Activated T-helper 2 cell treated with anti-CD3 and anti-CD28 coated beads, Interferon-gamma antibody, Interleukin-2, Interleukin-4, amounts not matched to agents 10 μg/mL and 5 μg/mL and 100 μg/mL, durations not matched to agents 14 hours and 24 hours and 36 hours (primary cell): ENCODE data around the gene PLEKHA3. TPM values are rescaled to one million over a fixed set of nuclear protein-coding genes. Genes with fewer than 3 reads are reported as not detected.

Experiments
- DNase-seq: peaks from one replicate; pipeline ENCODE4 v3.0.0; 2021; ENCODE audit warnings: low spot score
- H3K27ac Mint-ChIP-seq: one replicate; pipeline ENCODE4 v1.8.0; 2021; ENCODE audit warnings: mixed read lengths
- H3K27me3 Mint-ChIP-seq: one replicate; pipeline ENCODE4 v1.8.0; 2021; ENCODE audit warnings: low read depth, mixed read lengths
- H3K36me3 Mint-ChIP-seq: one replicate; pipeline ENCODE4 v1.8.0; 2021; ENCODE audit warnings: low read depth, mixed read lengths
- H3K4me1 Mint-ChIP-seq: one replicate; pipeline ENCODE4 v1.8.0; 2021; ENCODE audit warnings: low read depth, mixed read lengths
- H3K4me3 Mint-ChIP-seq: one replicate; pipeline ENCODE4 v1.8.0; 2021; ENCODE audit warnings: low read depth, mild to moderate bottlenecking, moderate library complexity, mixed read lengths
- H3K9me3 Mint-ChIP-seq: one replicate; pipeline ENCODE4 v1.8.0; 2021; ENCODE audit warnings: mixed read lengths
- intact Hi-C: fragments of 100-400 bp; cut with micrococcal nuclease; formaldehyde crosslinking; loops from one replicate; pipeline ENCODE4 v1.15.1; 2023
- total RNA-seq: library from RNA; stranded (reverse); gene quantifications from 2 replicates; pipeline ENCODE4 v1.2.3, GENCODE V29; 2022

Gene PLEKHA3
- total RNA-seq, 1 donor from 2014 or later: 28.7 TPM

DNA sequence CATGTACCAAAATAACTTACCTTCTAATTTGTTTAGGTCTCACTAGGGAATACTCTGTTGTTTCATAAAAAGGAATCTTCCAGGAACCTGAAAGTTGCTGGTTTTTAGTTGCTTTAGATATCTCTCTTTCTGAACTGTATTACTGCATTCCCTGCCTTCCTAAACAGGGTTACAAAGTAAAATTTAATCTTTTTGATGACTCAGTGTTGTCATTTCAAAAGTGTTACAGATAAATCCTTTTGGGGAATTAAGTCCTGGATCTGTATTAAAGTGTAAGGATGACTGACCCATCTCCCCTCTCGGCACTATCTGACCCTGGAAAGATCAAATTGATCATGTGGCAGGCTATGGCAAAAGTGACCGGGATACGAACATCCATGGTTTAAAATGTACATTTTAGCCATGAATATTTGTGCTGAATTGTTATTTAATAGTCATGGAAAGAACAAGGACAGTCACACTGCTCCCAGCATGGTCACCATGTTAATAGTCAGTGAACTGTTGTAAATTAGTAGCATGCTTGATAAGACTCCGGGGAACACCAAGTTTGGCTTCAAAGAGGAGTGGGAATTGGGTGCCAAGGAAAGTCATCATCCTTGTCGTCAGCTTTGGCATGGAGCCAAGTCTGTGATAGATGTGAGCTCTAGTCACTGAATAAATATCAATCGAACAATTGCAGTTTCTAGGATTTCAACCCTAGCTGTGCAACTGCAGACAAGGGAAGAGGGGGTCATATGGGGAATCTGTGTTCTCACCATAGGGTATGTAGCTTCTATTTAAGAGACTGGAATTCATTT, 4.2 kb downstream of the PLEKHA3 start:
- H3K36me3 Mint-ChIP-seq: peaks cover 39% of the 10 kb centered on the region
- no peak overlapping the region for H3K27ac Mint-ChIP-seq
- H3K27me3 Mint-ChIP-seq: no peaks in the 10 kb centered on the region
- no peaks in the 10 kb centered on the region for H3K9me3 Mint-ChIP-seq
- H3K4me3 Mint-ChIP-seq: no peak overlapping the region
- intact Hi-C loops: no loop called here
- peaks cover 44% of the 10 kb centered on the region for H3K4me1 Mint-ChIP-seq
- no peak for DNase-seq

DNA sequence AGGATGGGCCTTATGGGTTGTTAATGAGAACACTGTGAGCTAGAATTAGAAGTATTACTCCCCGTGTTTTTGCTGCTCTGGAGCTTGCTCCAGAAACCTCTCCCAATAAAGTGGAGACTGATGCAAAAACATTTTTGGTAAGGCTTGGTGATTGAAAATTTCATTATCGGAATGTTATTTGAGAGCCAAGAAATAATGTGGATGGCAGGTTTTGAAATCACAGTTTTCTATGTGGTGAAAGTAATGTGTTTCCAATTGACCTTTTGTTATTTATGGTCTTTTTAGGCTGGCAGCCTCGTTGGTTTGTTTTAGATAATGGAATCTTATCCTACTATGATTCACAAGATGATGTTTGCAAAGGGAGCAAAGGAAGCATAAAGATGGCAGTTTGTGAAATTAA, 5.1 kb downstream of the PLEKHA3 start:
- intact Hi-C loops: no loop called here
- Mint-ChIP-seq H3K4me1 (peaks cover 41% of the 10 kb centered on the region), H3K4me3 (no peak overlapping the region), H3K36me3 (peaks cover 49% of the 10 kb centered on the region), H3K9me3 (no peaks in the 10 kb centered on the region), H3K27ac (no peak overlapping the region), H3K27me3 (no peaks in the 10 kb centered on the region)
- no peak for DNase-seq

DNA sequence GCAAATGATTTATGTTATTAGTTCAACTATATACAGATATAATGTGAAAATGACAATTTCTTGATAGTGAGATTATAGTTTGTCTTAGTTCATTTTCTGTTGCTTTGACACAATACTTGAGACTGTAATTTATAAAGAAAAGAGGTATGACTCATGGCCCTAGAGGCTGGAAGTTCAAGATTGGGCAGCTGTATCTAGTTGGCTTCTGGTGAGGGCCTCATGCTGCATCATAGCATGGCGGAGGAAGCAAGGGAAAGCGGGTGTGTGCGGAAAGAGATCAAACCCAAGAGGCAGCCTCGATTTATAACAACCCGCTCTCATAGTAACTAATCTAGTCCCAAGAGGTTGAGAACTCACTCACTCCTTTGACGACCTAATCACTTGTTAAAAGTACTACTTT, 11.4 kb downstream of the PLEKHA3 start:
- intact Hi-C loops: no loop called here
- Mint-ChIP-seq H3K27me3 (no peaks in the 10 kb centered on the region), H3K4me1 (peaks cover 27% of the 10 kb centered on the region), H3K27ac (no peak overlapping the region), H3K9me3 (no peaks in the 10 kb centered on the region), H3K4me3 (no peak overlapping the region), H3K36me3 (peaks cover 77% of the 10 kb centered on the region)
- DNase-seq: no peak

DNA sequence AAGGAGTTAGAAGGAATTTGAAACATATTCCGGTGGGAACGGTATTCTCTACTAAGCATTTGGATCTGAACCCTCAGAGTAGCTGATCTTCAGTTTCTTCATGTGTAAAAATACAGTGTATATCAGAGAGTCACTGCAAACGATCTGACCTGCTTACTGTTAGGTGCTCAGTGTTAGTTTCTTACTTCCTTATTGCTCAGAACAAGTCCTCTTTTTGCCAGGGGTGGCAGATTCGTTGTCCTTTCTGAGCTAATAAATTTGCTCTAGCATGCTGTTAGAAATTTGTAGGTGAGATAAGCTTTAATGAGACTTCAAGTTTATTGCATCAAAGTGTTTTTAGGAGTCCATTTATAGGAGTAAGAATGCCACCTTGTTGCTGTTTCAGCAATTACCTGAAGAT, 15.8 kb downstream of the PLEKHA3 start:
- Mint-ChIP-seq H3K4me3 (no peak overlapping the region), H3K36me3 (peaks cover 76% of the 10 kb centered on the region), H3K27me3 (no peaks in the 10 kb centered on the region), H3K4me1 (peaks cover 14% of the 10 kb centered on the region), H3K9me3 (no peaks in the 10 kb centered on the region), H3K27ac (peak overlapping the region; percentile 5)
- DNase-seq: no peak
- intact Hi-C loops: no loop called here

DNA sequence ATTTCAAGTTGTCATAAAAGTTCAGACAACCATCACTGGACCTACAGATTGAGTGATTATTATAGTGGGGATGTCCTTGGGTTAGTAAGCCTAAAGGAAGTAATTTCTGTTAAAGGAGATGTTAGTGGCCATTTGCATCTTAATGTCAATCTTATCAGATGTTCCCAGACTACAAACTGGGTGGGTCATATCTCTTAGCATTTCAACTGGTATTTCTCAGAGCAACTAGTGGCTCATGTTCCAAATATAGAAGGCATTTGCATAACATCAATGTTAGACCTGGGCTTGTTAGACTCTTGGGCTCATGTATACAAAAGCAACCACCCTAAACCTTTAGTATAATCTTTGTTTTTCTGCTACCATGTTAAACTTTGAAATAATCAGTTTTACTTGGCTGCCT, 17.9 kb downstream of the PLEKHA3 start:
- no peak overlapping the region for H3K4me3 Mint-ChIP-seq
- H3K9me3 Mint-ChIP-seq: no peaks in the 10 kb centered on the region
- no peak overlapping the region for H3K27ac Mint-ChIP-seq
- H3K27me3 Mint-ChIP-seq: no peaks in the 10 kb centered on the region
- no peak for DNase-seq
- peaks cover 82% of the 10 kb centered on the region for H3K36me3 Mint-ChIP-seq
- H3K4me1 Mint-ChIP-seq: peaks cover 6% of the 10 kb centered on the region
- intact Hi-C loops: no loop called here

GRCh38 chr2:178499640-178500039, 19.4 kb downstream of the PLEKHA3 start:
- no peak for DNase-seq
- H3K4me1 Mint-ChIP-seq: peaks cover 6% of the 10 kb centered on the region
- no peaks in the 10 kb centered on the region for H3K27me3 Mint-ChIP-seq
- H3K9me3 Mint-ChIP-seq: no peaks in the 10 kb centered on the region
- no peak overlapping the region for H3K27ac Mint-ChIP-seq
- H3K4me3 Mint-ChIP-seq: no peak overlapping the region
- intact Hi-C loops: no loop called here
- peaks cover 80% of the 10 kb centered on the region for H3K36me3 Mint-ChIP-seq

DNA sequence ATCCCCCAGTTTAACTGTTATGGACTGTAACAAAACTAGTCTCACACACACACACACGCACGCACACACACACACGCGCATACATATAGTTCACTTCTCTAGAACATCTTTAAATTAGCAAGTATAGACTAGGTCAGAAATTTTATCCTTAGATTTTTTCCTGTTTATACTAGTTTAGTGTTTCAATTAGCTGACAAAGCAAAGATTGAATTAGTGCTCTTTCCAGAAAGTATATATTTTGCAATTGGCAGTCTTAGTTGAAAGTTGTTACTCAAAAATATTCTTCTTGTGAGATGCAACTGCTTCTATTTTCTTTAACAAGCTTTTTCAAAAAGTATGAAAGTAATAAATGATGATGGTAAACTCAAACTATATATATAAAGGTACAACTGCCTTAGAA, 22.5 kb downstream of the PLEKHA3 start:
- Mint-ChIP-seq H3K4me3 (no peak overlapping the region), H3K9me3 (no peaks in the 10 kb centered on the region), H3K4me1 (peaks cover 9% of the 10 kb centered on the region), H3K27ac (no peak overlapping the region), H3K36me3 (peaks cover 74% of the 10 kb centered on the region), H3K27me3 (no peaks in the 10 kb centered on the region)
- intact Hi-C loops: no loop called here
- DNase-seq: no peak

GRCh38 chr2:178506101-178506500, 25.8 kb downstream of the PLEKHA3 start:
- Mint-ChIP-seq H3K9me3 (no peaks in the 10 kb centered on the region), H3K36me3 (peaks cover 63% of the 10 kb centered on the region), H3K27me3 (no peaks in the 10 kb centered on the region), H3K4me1 (peaks cover 15% of the 10 kb centered on the region), H3K27ac (no peak overlapping the region), H3K4me3 (no peak overlapping the region)
- no peak for DNase-seq
- intact Hi-C loops: no loop called here

DNA sequence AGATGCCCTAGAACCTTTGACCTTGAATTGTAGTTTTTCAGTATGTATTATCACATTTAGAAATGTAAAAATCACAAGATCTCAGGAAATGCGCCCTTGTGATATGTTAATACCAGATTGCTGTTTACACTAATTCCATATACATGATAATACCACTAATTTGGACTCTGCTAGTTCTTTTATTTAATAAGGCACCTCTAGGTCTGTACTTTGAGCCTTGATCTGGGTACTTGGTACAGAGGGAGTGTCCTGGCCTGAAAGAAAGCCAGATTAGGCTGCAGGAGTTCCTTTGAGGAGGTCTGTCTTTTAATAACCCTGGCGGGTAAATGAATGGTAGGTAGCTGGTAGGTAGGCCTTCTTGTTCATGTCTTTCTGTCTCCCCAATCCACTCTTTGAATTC, 26.3 kb downstream of the PLEKHA3 start:
- intact Hi-C loops: no loop called here
- peaks cover 60% of the 10 kb centered on the region for H3K36me3 Mint-ChIP-seq
- H3K9me3 Mint-ChIP-seq: no peaks in the 10 kb centered on the region
- H3K4me3 Mint-ChIP-seq: no peak overlapping the region
- DNase-seq: no peak
- H3K27ac Mint-ChIP-seq: no peak overlapping the region
- H3K4me1 Mint-ChIP-seq: peaks cover 15% of the 10 kb centered on the region
- no peaks in the 10 kb centered on the region for H3K27me3 Mint-ChIP-seq

DNA sequence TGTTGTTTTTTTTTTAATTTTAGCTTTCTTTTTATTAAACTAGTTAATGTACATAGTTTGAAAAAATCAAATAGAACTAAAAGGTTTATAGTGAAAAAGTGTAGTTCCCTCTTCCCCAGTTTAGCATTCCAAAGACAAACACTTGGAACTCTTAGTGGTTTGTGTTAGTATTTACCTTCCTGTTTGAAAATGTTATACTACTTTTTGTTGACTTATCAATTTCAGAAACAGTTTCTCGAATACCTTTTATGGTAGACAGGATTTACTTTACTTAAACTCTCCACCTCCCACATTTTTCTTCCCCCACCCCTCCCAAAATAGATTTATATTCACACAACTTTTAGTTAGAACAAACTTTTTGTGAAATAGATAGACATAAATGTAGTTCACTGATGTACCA, 26.7 kb downstream of the PLEKHA3 start:
- peaks cover 15% of the 10 kb centered on the region for H3K4me1 Mint-ChIP-seq
- H3K9me3 Mint-ChIP-seq: no peaks in the 10 kb centered on the region
- intact Hi-C loops: no loop called here
- DNase-seq: no peak
- H3K36me3 Mint-ChIP-seq: peaks cover 60% of the 10 kb centered on the region
- no peaks in the 10 kb centered on the region for H3K27me3 Mint-ChIP-seq
- no peak overlapping the region for H3K4me3 Mint-ChIP-seq
- no peak overlapping the region for H3K27ac Mint-ChIP-seq

DNA sequence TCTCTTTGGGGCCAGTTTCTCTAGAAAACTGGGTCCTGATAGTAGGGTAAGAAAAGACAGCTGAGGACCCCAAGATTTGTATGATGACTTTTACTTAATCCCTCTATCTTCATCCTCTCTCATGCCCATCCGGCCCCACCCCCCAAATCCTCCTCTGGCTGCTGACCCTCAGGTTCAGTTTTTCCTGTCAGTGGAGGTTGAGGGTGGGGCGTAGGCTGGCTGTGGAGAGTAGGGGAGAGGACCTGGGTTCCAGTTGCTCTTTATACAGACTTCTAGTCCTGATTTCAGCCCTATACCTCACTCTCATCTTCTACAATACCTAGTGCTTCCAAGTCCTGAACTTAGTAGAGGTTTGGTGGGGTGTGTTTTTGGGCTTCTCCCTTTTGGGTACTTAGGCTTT, 28.4 kb downstream of the PLEKHA3 start:
- H3K4me1 Mint-ChIP-seq: peaks cover 25% of the 10 kb centered on the region
- no peaks in the 10 kb centered on the region for H3K27me3 Mint-ChIP-seq
- no peak overlapping the region for H3K4me3 Mint-ChIP-seq
- H3K36me3 Mint-ChIP-seq: peaks cover 57% of the 10 kb centered on the region
- H3K9me3 Mint-ChIP-seq: no peaks in the 10 kb centered on the region
- no peak for DNase-seq
- H3K27ac Mint-ChIP-seq: no peak overlapping the region
- intact Hi-C loops: no loop called here

- DNase-seq: no peak
- H3K27me3 Mint-ChIP-seq: no peaks in the 10 kb centered on the region
- H3K4me3 Mint-ChIP-seq: no peak overlapping the region
- intact Hi-C loops: loop anchor here (5.0 kb wide), 1 partner anchor 522 kb away; no protein-coding TSS in a partner anchor
- H3K27ac Mint-ChIP-seq: no peak overlapping the region
- H3K36me3 Mint-ChIP-seq: peaks cover 63% of the 10 kb centered on the region
- no peaks in the 10 kb centered on the region for H3K9me3 Mint-ChIP-seq
- peaks cover 41% of the 10 kb centered on the region for H3K4me1 Mint-ChIP-seq
Measured at GRCh38 chr2:178510384-178510783, 30.1 kb downstream of the PLEKHA3 start.

- Mint-ChIP-seq H3K27me3 (no peaks in the 10 kb centered on the region), H3K4me3 (no peak overlapping the region), H3K27ac (no peak overlapping the region), H3K9me3 (no peaks in the 10 kb centered on the region), H3K36me3 (peaks cover 51% of the 10 kb centered on the region), H3K4me1 (peaks cover 35% of the 10 kb centered on the region)
- no peak for DNase-seq
- intact Hi-C loops: loop anchor here (5.0 kb wide), 1 partner anchor 520 kb away; no protein-coding TSS in a partner anchor
Measured at GRCh38 chr2:178512484-178512883, 32.2 kb downstream of the PLEKHA3 start.
